Gastrocnemius medialis (tissue), 4 donors: ENCODE results near the gene GRK4. TPM values are rescaled to one million over a fixed set of nuclear protein-coding genes. Genes with fewer than 3 reads are reported as not detected.

Source experiments
- ATAC-seq, 2 donors: fragments of 150-250 bp; one replicate each; pipeline ENCODE4 v1.9.1; 2016
- DNase-seq, 2 donors: peaks; one replicate each; pipeline ENCODE4 v3.0.0-alpha.2; 2019
- H3K27ac ChIP-seq, 4 donors: fragments of 200-600 bp; sonication (generic); 1 replicate in 1 of 4; 2 replicates in 3 of 4; pipeline ENCODE4 v1.5.1; 2016 to 2018; ENCODE audit warnings: mild to moderate bottlenecking in 2 of 4, moderate library complexity in 1 of 4
- H3K27me3 ChIP-seq, 3 donors: fragments of 200-600 bp; sonication (generic) in 2 of 3; 1 replicate in 1 of 3; 2 replicates in 2 of 3; pipeline versions ENCODE4 v1.5.1 to v1.6.0; 2016 to 2019; ENCODE audit warnings: mild to moderate bottlenecking in 1 of 3, moderate library complexity in 1 of 3
- H3K36me3 ChIP-seq, 2 donors: fragments of 200-600 bp; sonication (generic) in 1 of 2; one replicate each; pipeline ENCODE4 v1.5.1; 2017 to 2018
- H3K4me1 ChIP-seq, 2 donors: fragments of 200-600 bp; sonication (generic) in 1 of 2; one replicate each; pipeline ENCODE4 v1.5.1; 2016 to 2017; ENCODE audit warnings: mild to moderate bottlenecking in 2 of 2
- H3K4me3 ChIP-seq, 4 donors: fragments of 200-600 bp; sonication (generic) in 3 of 4; 1 replicate in 1 of 4; 2 replicates in 3 of 4; pipeline ENCODE4 v1.5.1; 2016 to 2019; ENCODE audit warnings: mild to moderate bottlenecking in 2 of 4
- H3K9me3 ChIP-seq, 3 donors: fragments of 200-600 bp; sonication (generic) in 2 of 3; 1 replicate in 1 of 3; 2 replicates in 2 of 3; pipeline ENCODE4 v1.5.1; 2016 to 2019
- CTCF ChIP-seq, 5 experiments: fragments of 450-650 bp in 3 of 5; fragments of 200-600 bp in 2 of 5; sonication (generic) in 2 of 5; IDR thresholded peaks in 4 of 5; conservative IDR thresholded peaks in 1 of 5; 1 replicate in 4 of 5; 2 replicates in 1 of 5; pipeline ENCODE4 v1.5.1; 2016 to 2019; ENCODE audit warnings: antibody characterized with exemption in 5 of 5, mild to moderate bottlenecking in 3 of 5, moderate library complexity in 3 of 5
- POLR2A ChIP-seq, 2 donors: fragments of 450-650 bp; IDR thresholded peaks; one replicate each; pipeline ENCODE4 v1.6.1; 2017; ENCODE audit warnings: antibody characterized with exemption in 2 of 2, mild to moderate bottlenecking in 2 of 2, moderate library complexity in 2 of 2
- in situ Hi-C, 4 donors: fragments of 200-750 bp; cut with MboI; loops; one replicate each; pipeline versions ENCODE4 v1.15.0 to v1.8.0; 2017; ENCODE audit warnings: low sequenced_read_pairs in 4 of 4
- intact Hi-C: fragments of 100-400 bp; cut with DNase I; formaldehyde crosslinking; loops from one replicate; pipeline ENCODE4 v1.15.1; 2023; ENCODE audit warnings: low total_unique reads
- total RNA-seq, 4 donors: library from RNA; depleted of rRNA; stranded (reverse); fragments of >200 nt; gene quantifications; one replicate each; pipeline versions ENCODE4 v1.1.0 to v1.2.3, GENCODE V29; 2016

The GRK4 gene
- total RNA-seq, 4 donors from 2014 or later: 2.8 to 5.8 (median 3.7) TPM

- Histone ChIP-seq H3K4me3 (peak overlapping the region; percentile 74 to 90 (median 80)), H3K36me3 (no peaks in the 10 kb centered on the region), H3K27me3 (no peaks in the 10 kb centered on the region), H3K27ac (peak overlapping the region; percentile 22 to 100 (median 92)), H3K4me1 (peaks cover 19 to 36% of the 10 kb centered on the region in 2 donors), H3K9me3 (no peaks in the 10 kb centered on the region)
- no peak for TF ChIP-seq CTCF (IDR thresholded peaks at IDR 0.05 in 4 of 5, conservative IDR thresholded peaks at IDR 0.05 in 1 of 5)
- no peak for DNase-seq
- intact Hi-C loops (loop anchor here (2.0 to 10.0 kb wide), 3 partner anchors 29 to 1491 kb away; partner anchors contain the start of gene RGS12), in situ Hi-C loops (no loop called here)
- ATAC-seq: no peak
These were observed 112.2 kb downstream of the GRK4 start for GRCh38 chr4:3075652-3075981.

- H3K36me3 ChIP-seq: no peaks in the 10 kb centered on the region
- peaks cover 19 to 36% of the 10 kb centered on the region in 2 donors for H3K4me1 ChIP-seq
- DNase-seq: no peak
- intact Hi-C loops: loop anchor here (10.0 kb wide), 1 partner anchor 1493 kb away; no protein-coding TSS in a partner anchor
- TF ChIP-seq CTCF (IDR thresholded peaks at IDR 0.05 in 4 of 5, conservative IDR thresholded peaks at IDR 0.05 in 1 of 5) (no peak), POLR2A (IDR thresholded peaks at IDR 0.05) (no peak)
- no peaks in the 10 kb centered on the region for H3K27me3 ChIP-seq
- no peak overlapping the region for H3K4me3 ChIP-seq
- H3K27ac ChIP-seq: no peak overlapping the region
- in situ Hi-C loops: no loop called here
- no peaks in the 10 kb centered on the region for H3K9me3 ChIP-seq
- ATAC-seq: no peak
These were observed 114.4 kb downstream of the GRK4 start for GRCh38 chr4:3077796-3078195.

GRCh38 chr4:3079694-3080123 lies 116.3 kb downstream of the GRK4 start:
- H3K27ac ChIP-seq: no peak overlapping the region
- H3K27me3 ChIP-seq: no peaks in the 10 kb centered on the region
- TF ChIP-seq POLR2A (IDR thresholded peaks at IDR 0.05) (no peak), CTCF (IDR thresholded peaks at IDR 0.05 in 4 of 5, conservative IDR thresholded peaks at IDR 0.05 in 1 of 5) (no peak)
- H3K9me3 ChIP-seq: no peaks in the 10 kb centered on the region
- in situ Hi-C loops (no loop called here), intact Hi-C loops (loop anchor here (10.0 kb wide), 1 partner anchor 1495 kb away; no protein-coding TSS in a partner anchor)
- no peaks in the 10 kb centered on the region for H3K36me3 ChIP-seq
- H3K4me1 ChIP-seq: peaks cover 20 to 34% of the 10 kb centered on the region in 2 donors
- H3K4me3 ChIP-seq: no peak overlapping the region
- DNase-seq: no peak
- ATAC-seq: no peak

- intact Hi-C loops: no loop called here
- in situ Hi-C loops: no loop called here
- Histone ChIP-seq H3K27ac (no peak overlapping the region), H3K4me1 (peaks cover 4 to 5% of the 10 kb centered on the region in 2 donors), H3K4me3 (no peak overlapping the region), H3K27me3 (no peaks in the 10 kb centered on the region), H3K36me3 (no peaks in the 10 kb centered on the region), H3K9me3 (no peaks in the 10 kb centered on the region)
- ATAC-seq (no peak), DNase-seq (no peak)
- TF ChIP-seq CTCF (IDR thresholded peaks at IDR 0.05 in 4 of 5, conservative IDR thresholded peaks at IDR 0.05 in 1 of 5) (no peak), POLR2A (IDR thresholded peaks at IDR 0.05) (no peak)
These were observed 119.6 kb downstream of the GRK4 start for GRCh38 chr4:3082925-3083515.

GRCh38 chr4:3083732-3084131 lies 120.4 kb downstream of the GRK4 start:
- no peak for TF ChIP-seq CTCF (IDR thresholded peaks at IDR 0.05 in 4 of 5, conservative IDR thresholded peaks at IDR 0.05 in 1 of 5)
- no peak for TF ChIP-seq POLR2A (IDR thresholded peaks at IDR 0.05)
- Histone ChIP-seq H3K36me3 (peaks cover 0 to 7% of the 10 kb centered on the region in 2 donors), H3K27me3 (no peaks in the 10 kb centered on the region), H3K9me3 (no peaks in the 10 kb centered on the region), H3K27ac (no peak overlapping the region), H3K4me1 (peaks cover 4 to 5% of the 10 kb centered on the region in 2 donors), H3K4me3 (no peak overlapping the region)
- no peak for ATAC-seq
- no peak for DNase-seq
- intact Hi-C loops: no loop called here
- in situ Hi-C loops: no loop called here
